Measurements from ENCODE around the gene PCDHGA8.

DNA sequence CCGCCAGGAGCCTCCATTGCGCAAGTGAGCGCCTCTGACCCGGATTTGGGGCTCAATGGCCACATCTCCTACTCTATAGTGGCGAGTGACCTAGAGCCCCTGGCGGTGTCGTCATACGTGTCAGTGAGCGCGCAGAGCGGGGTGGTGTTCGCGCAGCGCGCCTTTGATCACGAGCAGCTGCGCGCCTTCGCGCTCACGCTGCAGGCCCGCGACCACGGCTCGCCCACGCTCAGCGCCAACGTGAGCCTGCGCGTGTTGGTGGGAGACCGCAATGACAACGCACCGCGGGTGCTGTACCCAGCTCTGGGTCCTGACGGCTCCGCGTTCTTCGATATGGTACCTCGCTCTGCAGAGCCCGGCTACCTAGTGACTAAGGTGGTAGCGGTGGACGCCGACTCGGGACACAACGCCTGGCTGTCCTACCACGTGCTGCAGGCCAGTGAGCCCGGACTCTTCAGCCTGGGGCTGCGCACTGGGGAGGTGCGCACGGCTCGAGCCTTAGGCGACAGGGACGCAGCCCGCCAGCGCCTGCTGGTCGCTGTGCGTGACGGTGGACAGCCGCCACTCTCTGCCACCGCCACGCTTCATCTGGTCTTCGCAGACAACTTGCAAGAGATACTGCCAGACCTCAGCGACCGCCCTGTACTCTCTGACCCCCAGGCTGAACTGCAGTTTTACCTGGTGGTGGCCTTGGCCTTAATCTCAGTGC is 17.3 kb downstream of the PCDHGA8 start:
- TF ChIP-seq, protein P1, sequence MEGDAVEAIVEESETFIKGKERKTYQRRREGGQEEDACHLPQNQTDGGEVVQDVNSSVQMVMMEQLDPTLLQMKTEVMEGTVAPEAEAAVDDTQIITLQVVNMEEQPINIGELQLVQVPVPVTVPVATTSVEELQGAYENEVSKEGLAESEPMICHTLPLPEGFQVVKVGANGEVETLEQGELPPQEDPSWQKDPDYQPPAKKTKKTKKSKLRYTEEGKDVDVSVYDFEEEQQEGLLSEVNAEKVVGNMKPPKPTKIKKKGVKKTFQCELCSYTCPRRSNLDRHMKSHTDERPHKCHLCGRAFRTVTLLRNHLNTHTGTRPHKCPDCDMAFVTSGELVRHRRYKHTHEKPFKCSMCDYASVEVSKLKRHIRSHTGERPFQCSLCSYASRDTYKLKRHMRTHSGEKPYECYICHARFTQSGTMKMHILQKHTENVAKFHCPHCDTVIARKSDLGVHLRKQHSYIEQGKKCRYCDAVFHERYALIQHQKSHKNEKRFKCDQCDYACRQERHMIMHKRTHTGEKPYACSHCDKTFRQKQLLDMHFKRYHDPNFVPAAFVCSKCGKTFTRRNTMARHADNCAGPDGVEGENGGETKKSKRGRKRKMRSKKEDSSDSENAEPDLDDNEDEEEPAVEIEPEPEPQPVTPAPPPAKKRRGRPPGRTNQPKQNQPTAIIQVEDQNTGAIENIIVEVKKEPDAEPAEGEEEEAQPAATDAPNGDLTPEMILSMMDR (IDR thresholded peaks at IDR 0.05): no peak
- TF ChIP-seq POLR2AphosphoS5 (IDR thresholded peaks at IDR 0.05; ENCODE audit: low read depth, low read length) (no peak), REST (IDR thresholded peaks at IDR 0.05; ENCODE audit: insufficient read depth in 1 of 2, low read depth in 2 of 2, low read length in 1 of 2) (no peak), TCF7L2 (IDR thresholded peaks at IDR 0.05; ENCODE audit: low read depth, low read length) (no peak)

Data from Panc1 (cell line).